CD4-positive, alpha-beta T cell treated with Interleukin-4 for 4 hours (primary cell): Measurements from ENCODE around the gene TMEM243.
"Not testable (repeated sequence)": the region's sequence is repeated elsewhere in the genome, so short reads cannot be mapped to it uniquely, and the experiment has no call there.

Experiments
- DNase-seq: peaks from one replicate; pipeline ENCODE4 v3.0.0-alpha.2; 2020

The TMEM243 gene

GRCh38 chr7:87219545-87220025 is at the start of gene TMEM243:
Gene TMEM243 (minus strand): TSS chr7:87219732. CDS start chr7:87219503, 229 bp downstream.
- DNase-seq, result peak; percentile 78

GRCh38 chr7:87267239-87267900 is 47.8 kb upstream of the TMEM243 start:
- no peak for DNase-seq

- no peak for DNase-seq
Measured at GRCh38 chr7:87263537-87263936, 44.0 kb upstream of the TMEM243 start.

GRCh38 chr7:87253589-87254087 is 34.1 kb upstream of the TMEM243 start:
- DNase-seq, result no peak

- DNase-seq, result not testable (repeated sequence)
Measured at GRCh38 chr7:87245671-87246070, 26.1 kb upstream of the TMEM243 start.

GRCh38 chr7:87238464-87239051 is 19.0 kb upstream of the TMEM243 start:
- not testable (repeated sequence) for DNase-seq

- DNase-seq, result no peak
Measured at GRCh38 chr7:87234949-87235348, 15.4 kb upstream of the TMEM243 start.

GRCh38 chr7:87231711-87232110 is 12.2 kb upstream of the TMEM243 start:
- no peak for DNase-seq

- DNase-seq, result no peak
Measured at GRCh38 chr7:87231258-87231657, 11.7 kb upstream of the TMEM243 start.

- no peak for DNase-seq
Measured at GRCh38 chr7:87226495-87226894, 7.0 kb upstream of the TMEM243 start.

- DNase-seq, result no peak
Measured at GRCh38 chr7:87225696-87226095, 6.2 kb upstream of the TMEM243 start.

- no peak for DNase-seq
Measured at GRCh38 chr7:87223666-87224065, 4.1 kb upstream of the TMEM243 start.

GRCh38 chr7:87220734-87221215 is 1.2 kb upstream of the TMEM243 start:
- no peak for DNase-seq

GRCh38 chr7:87220026-87220733 is 648 bp upstream of the TMEM243 start:
- peak; percentile 77 for DNase-seq

GRCh38 chr7:87218796-87219544 is 562 bp downstream of the TMEM243 start:
- DNase-seq, result peak; percentile 36

GRCh38 chr7:87217983-87218653 is 1.4 kb downstream of the TMEM243 start:
- DNase-seq, result no peak

GRCh38 chr7:87216701-87217508 is 2.6 kb downstream of the TMEM243 start:
- DNase-seq, result peak; percentile 59

- DNase-seq, result no peak
Measured at GRCh38 chr7:87215046-87215445, 4.5 kb downstream of the TMEM243 start.

GRCh38 chr7:87213811-87214210 is 5.7 kb downstream of the TMEM243 start:
- no peak for DNase-seq

GRCh38 chr7:87213252-87213651 is 6.3 kb downstream of the TMEM243 start:
- DNase-seq, result no peak

GRCh38 chr7:87212498-87212897 is 7.0 kb downstream of the TMEM243 start:
- DNase-seq, result peak; percentile 17
